GM21576 (cell line): ENCODE results near the gene TNNT2.

Experiments
- ATAC-seq: cut with Tn5 transposase; IDR thresholded peaks from one replicate; pipeline ENCODE4 v1.9.1; 2021; ENCODE audit warnings: mild to moderate bottlenecking, moderate library complexity; ENCODE audit not compliant: unreplicated experiment

Gene TNNT2

GRCh38 chr1:201320168-201320788 is 57.2 kb downstream of the TNNT2 start:
- no peak for ATAC-seq

- ATAC-seq, result no peak
These were observed 57.8 kb downstream of the TNNT2 start for GRCh38 chr1:201319631-201320030.

- no peak for ATAC-seq
These were observed 58.8 kb downstream of the TNNT2 start for GRCh38 chr1:201318504-201319340.

- no peak for ATAC-seq
These were observed 59.9 kb downstream of the TNNT2 start for GRCh38 chr1:201317551-201317950.

- no peak for ATAC-seq
These were observed 60.9 kb downstream of the TNNT2 start for GRCh38 chr1:201316556-201316955.

- no peak for ATAC-seq
These were observed 64.4 kb downstream of the TNNT2 start for GRCh38 chr1:201313086-201313485.

GRCh38 chr1:201312298-201312697 is 65.2 kb downstream of the TNNT2 start:
- no peak for ATAC-seq

GRCh38 chr1:201311356-201312011 is 66.0 kb downstream of the TNNT2 start:
- no peak for ATAC-seq

GRCh38 chr1:201310986-201311355 is 66.5 kb downstream of the TNNT2 start:
- no peak for ATAC-seq

- no peak for ATAC-seq
These were observed 67.1 kb downstream of the TNNT2 start for GRCh38 chr1:201310251-201310985.

- ATAC-seq, result no peak
These were observed 68.1 kb downstream of the TNNT2 start for GRCh38 chr1:201309416-201309815.
